Ovary (tissue), 3 donors: ENCODE measurements around the gene HHIPL1.

ENCODE experiments used
- EP300 ChIP-seq: sonication (generic); formaldehyde crosslinking; IDR thresholded peaks from one replicate; pipeline ENCODE4 v1.6.1; 2017; ENCODE audit warnings: antibody characterized with exemption
- POLR2A ChIP-seq: fragments of 450-650 bp; IDR thresholded peaks from one replicate; pipeline ENCODE4 v1.6.1; 2017; ENCODE audit warnings: antibody characterized with exemption, mild to moderate bottlenecking, moderate library complexity
- TF ChIP-seq, protein P1 (sequence below), 3 donors: fragments of 450-650 bp in 2 of 3; fragments of 200-600 bp in 1 of 3; IDR thresholded peaks; one replicate each; pipeline versions ENCODE4 v1.5.1 to v1.8.0; 2016 to 2022; ENCODE audit warnings: antibody characterized with exemption in 3 of 3, mild to moderate bottlenecking in 1 of 3
- donor health status: DM: no; HTN: no; CAD: no.

DNA sequence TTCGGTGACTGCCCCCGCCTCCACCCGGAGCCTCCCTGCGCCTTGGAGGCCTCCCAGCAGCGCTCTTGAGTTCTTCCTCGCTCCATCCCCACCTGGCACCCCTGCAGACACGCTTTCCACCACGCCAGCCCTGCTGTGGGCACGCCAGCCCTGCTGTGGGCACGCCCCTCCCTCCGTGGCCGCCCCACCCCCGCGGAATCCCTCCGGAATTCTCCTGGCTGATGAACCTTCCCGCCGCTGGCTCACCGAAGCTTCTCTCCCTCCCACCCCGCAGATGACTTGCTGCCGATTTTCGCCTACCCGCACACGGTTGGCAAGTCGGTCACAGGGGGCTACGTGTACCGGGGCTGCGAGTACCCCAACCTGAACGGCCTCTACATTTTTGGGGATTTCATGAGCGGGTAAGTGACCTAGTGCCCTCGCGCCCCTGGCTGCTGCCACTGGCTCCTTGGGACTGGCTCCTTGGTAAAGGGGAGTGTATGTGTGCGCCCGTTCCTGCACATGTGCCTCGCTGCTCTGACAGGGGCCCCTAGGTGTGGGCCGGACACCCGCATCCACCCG is 15.2 kb downstream of the HHIPL1 start:
- TF ChIP-seq POLR2A, result no peak
- TF ChIP-seq, protein P1, sequence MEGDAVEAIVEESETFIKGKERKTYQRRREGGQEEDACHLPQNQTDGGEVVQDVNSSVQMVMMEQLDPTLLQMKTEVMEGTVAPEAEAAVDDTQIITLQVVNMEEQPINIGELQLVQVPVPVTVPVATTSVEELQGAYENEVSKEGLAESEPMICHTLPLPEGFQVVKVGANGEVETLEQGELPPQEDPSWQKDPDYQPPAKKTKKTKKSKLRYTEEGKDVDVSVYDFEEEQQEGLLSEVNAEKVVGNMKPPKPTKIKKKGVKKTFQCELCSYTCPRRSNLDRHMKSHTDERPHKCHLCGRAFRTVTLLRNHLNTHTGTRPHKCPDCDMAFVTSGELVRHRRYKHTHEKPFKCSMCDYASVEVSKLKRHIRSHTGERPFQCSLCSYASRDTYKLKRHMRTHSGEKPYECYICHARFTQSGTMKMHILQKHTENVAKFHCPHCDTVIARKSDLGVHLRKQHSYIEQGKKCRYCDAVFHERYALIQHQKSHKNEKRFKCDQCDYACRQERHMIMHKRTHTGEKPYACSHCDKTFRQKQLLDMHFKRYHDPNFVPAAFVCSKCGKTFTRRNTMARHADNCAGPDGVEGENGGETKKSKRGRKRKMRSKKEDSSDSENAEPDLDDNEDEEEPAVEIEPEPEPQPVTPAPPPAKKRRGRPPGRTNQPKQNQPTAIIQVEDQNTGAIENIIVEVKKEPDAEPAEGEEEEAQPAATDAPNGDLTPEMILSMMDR (IDR thresholded peaks at IDR 0.05), result no peak
- TF ChIP-seq EP300, result no peak
